Middle frontal gyrus (tissue), 1 donor: ENCODE data around the gene TAF7.
"Not testable (repeated sequence)": the region's sequence is repeated elsewhere in the genome, so short reads cannot be mapped to it uniquely, and the experiment has no call there.

ENCODE experiments used
- DNase-seq: peaks from one replicate; pipeline ENCODE4 v3.0.0-alpha.2; 2015; ENCODE audit warnings: low spot score; ENCODE audit errors: extremely low spot score

TAF7 gene

GRCh38 chr5:141320225-141321169, at the start of gene TAF7:
Gene TAF7, minus strand, starts transcription at chr5:141320784. Its CDS starts 740 bp downstream, at chr5:141320044.
- peak; percentile 89 for DNase-seq

- no peak for DNase-seq
These were observed 45.7 kb upstream of the TAF7 start for GRCh38 chr5:141366016-141366896.

- no peak for DNase-seq
These were observed 43.5 kb upstream of the TAF7 start, which contains the start of gene PCDHGA5 for GRCh38 chr5:141363952-141364660. Gene PCDHGA5, plus strand, starts transcription at chr5:141364162. Its CDS starts 169 bp downstream, at chr5:141364331.

- no peak for DNase-seq
These were observed 42.1 kb upstream of the TAF7 start for GRCh38 chr5:141362719-141363118.

- no peak for DNase-seq
These were observed 40.1 kb upstream of the TAF7 start for GRCh38 chr5:141360685-141361084.

GRCh38 chr5:141359790-141360426, 39.3 kb upstream of the TAF7 start, which contains the start of gene PCDHGB2:
Gene PCDHGB2, plus strand, starts transcription at chr5:141359994. Its CDS starts 142 bp downstream, at chr5:141360136.
- DNase-seq, result no peak

GRCh38 chr5:141356950-141357349, 36.4 kb upstream of the TAF7 start:
- DNase-seq, result no peak

- no peak for DNase-seq
These were observed 35.5 kb upstream of the TAF7 start for GRCh38 chr5:141356133-141356532.

GRCh38 chr5:141355641-141356040, 35.1 kb upstream of the TAF7 start:
- no peak for DNase-seq

- no peak for DNase-seq
These were observed 34.4 kb upstream of the TAF7 start, which contains the start of gene PCDHGA4 for GRCh38 chr5:141354900-141355469. Gene PCDHGA4, plus strand, starts transcription at chr5:141355021. Its CDS starts 87 bp downstream, at chr5:141355108.

GRCh38 chr5:141351591-141351990, 31.0 kb upstream of the TAF7 start:
- DNase-seq, result no peak

- DNase-seq, result no peak
These were observed 29.5 kb upstream of the TAF7 start, which contains the start of gene PCDHGB1 for GRCh38 chr5:141349917-141350619. Gene PCDHGB1, plus strand, starts transcription at chr5:141350099. Its CDS starts 162 bp downstream, at chr5:141350261.

- not testable (repeated sequence) for DNase-seq
These were observed 25.4 kb upstream of the TAF7 start for GRCh38 chr5:141346017-141346416.

GRCh38 chr5:141345327-141345726, 24.7 kb upstream of the TAF7 start:
- DNase-seq, result no peak

- no peak for DNase-seq
These were observed 23.4 kb upstream of the TAF7 start for GRCh38 chr5:141343953-141344463.

GRCh38 chr5:141343242-141343952, 22.8 kb upstream of the TAF7 start, which contains the start of gene PCDHGA3:
Gene PCDHGA3, plus strand, starts transcription at chr5:141343829. Its CDS starts 205 bp downstream, at chr5:141344034.
- DNase-seq, result no peak

- DNase-seq, result no peak
These were observed 22.2 kb upstream of the TAF7 start for GRCh38 chr5:141342773-141343172.

GRCh38 chr5:141340781-141341354, 20.3 kb upstream of the TAF7 start:
- DNase-seq, result not testable (repeated sequence)
